NB4 (cell line): ENCODE results near the gene NID2.

Source experiments
- POLR2A ChIP-seq: IDR thresholded peaks from 2 replicates; pipeline ENCODE4 v1.6.1; 2011; ENCODE audit warnings: mild to moderate bottlenecking; ENCODE audit not compliant: insufficient read length; ENCODE audit errors: extremely low read depth
- TF ChIP-seq, protein P1 (sequence below): IDR thresholded peaks from one replicate; pipeline ENCODE4 v1.5.1; 2012; ENCODE audit warnings: low read depth, low read length
- TF ChIP-seq, protein P2 (sequence below): IDR thresholded peaks from 2 replicates; pipeline ENCODE4 v1.6.1; 2011; ENCODE audit warnings: low read depth, low read length

DNA sequence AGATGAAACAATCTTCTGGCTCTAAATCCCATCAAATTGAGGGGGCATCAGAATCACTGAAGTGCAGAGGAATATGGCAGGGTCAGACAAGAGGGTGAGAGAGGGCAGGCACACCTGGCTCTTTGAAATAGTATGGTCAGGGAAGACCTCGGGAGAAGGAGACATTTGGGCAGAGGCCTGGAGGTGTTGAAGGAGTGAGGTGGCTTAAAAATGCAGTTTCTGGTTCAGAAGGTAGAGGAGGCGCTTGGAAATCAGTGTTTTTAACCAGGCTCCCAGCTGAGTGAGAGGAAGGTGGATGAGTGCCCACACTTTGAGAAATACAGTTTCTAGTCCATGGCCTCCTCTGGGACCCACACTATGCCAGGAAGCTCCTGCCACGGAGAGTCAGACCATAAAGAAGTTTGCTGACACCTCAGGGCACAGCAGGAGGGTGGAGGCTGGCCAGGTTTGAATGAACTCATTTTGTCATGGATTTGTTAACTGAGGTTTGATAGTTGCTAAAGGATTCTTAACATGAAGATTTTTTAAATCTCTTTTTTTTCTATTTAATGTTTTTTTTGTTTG is 20.1 kb downstream of the NID2 start:
- TF ChIP-seq, protein P1, sequence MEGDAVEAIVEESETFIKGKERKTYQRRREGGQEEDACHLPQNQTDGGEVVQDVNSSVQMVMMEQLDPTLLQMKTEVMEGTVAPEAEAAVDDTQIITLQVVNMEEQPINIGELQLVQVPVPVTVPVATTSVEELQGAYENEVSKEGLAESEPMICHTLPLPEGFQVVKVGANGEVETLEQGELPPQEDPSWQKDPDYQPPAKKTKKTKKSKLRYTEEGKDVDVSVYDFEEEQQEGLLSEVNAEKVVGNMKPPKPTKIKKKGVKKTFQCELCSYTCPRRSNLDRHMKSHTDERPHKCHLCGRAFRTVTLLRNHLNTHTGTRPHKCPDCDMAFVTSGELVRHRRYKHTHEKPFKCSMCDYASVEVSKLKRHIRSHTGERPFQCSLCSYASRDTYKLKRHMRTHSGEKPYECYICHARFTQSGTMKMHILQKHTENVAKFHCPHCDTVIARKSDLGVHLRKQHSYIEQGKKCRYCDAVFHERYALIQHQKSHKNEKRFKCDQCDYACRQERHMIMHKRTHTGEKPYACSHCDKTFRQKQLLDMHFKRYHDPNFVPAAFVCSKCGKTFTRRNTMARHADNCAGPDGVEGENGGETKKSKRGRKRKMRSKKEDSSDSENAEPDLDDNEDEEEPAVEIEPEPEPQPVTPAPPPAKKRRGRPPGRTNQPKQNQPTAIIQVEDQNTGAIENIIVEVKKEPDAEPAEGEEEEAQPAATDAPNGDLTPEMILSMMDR = no peak
- no peak for TF ChIP-seq POLR2A
- TF ChIP-seq, protein P2, sequence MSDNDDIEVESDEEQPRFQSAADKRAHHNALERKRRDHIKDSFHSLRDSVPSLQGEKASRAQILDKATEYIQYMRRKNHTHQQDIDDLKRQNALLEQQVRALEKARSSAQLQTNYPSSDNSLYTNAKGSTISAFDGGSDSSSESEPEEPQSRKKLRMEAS = no peak
